ENCODE results near the gene NFX1. TPM values are rescaled to one million over a fixed set of nuclear protein-coding genes. Genes with fewer than 3 reads are reported as not detected.

NFX1 gene
- total and polyA plus RNA-seq, 8 donors: 11.3 to 46.9 (median 25.5) TPM

DNA sequence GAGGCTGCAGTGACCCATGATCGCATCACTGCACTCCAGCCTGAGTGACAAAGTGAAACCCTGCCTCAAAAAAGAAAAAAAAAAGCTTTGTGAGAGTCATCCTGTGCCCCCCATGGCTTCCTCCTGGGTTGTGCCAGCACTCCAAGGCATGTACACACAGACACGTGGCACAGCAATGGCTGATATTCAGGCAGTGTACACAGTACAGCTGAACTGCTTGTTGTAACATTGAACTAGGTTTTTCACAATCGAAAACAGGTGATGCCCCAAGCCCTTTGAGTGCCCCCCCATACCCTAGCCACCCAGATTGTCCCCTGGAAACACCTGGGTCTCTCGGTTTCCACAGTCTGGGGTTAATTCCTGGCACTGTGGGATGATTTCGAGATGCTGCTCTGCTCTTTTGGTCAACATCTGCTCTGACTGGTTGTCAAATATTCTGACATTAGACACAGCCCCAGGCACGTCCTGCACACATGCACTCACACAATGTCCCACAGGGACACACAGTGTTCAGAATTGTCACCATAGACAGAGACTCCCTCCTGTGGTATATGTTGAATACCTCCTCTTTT, 41.1 kb upstream of the NFX1 start:
- 58 to 80% (median 70%) methylated on average over 6 of the region's 6 CpGs for WGBS, 5 donors
- Histone ChIP-seq H3K4me1 (no peaks in the 10 kb centered on the region), H3K4me3 (no peak overlapping the region), H3K27ac (no peak overlapping the region), H3K27me3 (no peaks in the 10 kb centered on the region), H3K36me3 (peaks cover 24 to 64% (median 57%) of the 10 kb centered on the region in 4 donors), H3K9me3 (no peaks in the 10 kb centered on the region)
- DNase-seq: peak in 1 of 2 donors; percentile 20
- no peak for TF ChIP-seq POLR2A (IDR thresholded peaks at IDR 0.05)
- no peak for TF ChIP-seq EP300 (IDR thresholded peaks at IDR 0.05)
- no peak for TF ChIP-seq CTCF (IDR thresholded peaks at IDR 0.05)
- TF ChIP-seq POLR2AphosphoS5 (IDR thresholded peaks at IDR 0.05): no peak
- intact Hi-C loops (cut with DNase I; ENCODE audit: low total_unique reads): no loop called here

DNA sequence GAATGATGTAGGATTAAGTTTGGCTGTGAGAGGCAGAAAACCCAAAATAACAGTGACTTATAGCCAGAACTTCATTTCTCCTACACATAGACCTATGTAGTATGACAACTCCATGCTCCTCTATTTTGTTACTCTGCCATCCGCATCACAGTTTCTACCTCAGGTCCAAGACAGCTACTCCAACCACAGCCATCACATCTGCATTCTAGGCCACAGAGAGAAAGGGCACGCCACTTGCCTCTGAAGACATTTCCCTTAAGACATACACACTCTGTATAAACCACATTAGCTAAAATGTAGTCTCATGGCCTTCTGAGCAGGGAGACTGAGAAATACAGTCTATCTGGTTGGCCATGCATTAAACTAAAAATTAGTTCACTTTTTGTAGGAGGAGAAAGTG, 40.3 kb upstream of the NFX1 start:
- no peak overlapping the region for H3K4me3 ChIP-seq
- TF ChIP-seq POLR2A (IDR thresholded peaks at IDR 0.05) (no peak), POLR2AphosphoS5 (IDR thresholded peaks at IDR 0.05) (no peak), EP300 (IDR thresholded peaks at IDR 0.05) (no peak), CTCF (IDR thresholded peaks at IDR 0.05) (no peak)
- H3K27ac ChIP-seq: no peak overlapping the region
- no peaks in the 10 kb centered on the region for H3K27me3 ChIP-seq
- H3K36me3 ChIP-seq: peaks cover 32 to 72% (median 66%) of the 10 kb centered on the region in 4 donors
- no peak for DNase-seq
- intact Hi-C loops (cut with DNase I; ENCODE audit: low total_unique reads): no loop called here
- H3K9me3 ChIP-seq: no peaks in the 10 kb centered on the region
- no peaks in the 10 kb centered on the region for H3K4me1 ChIP-seq
- 93 to 100% (median 95%) methylated on average over 2 of the region's 2 CpGs for WGBS, 5 donors

- intact Hi-C loops (cut with DNase I; ENCODE audit: low total_unique reads): no loop called here
- peaks cover 37 to 77% (median 71%) of the 10 kb centered on the region in 4 donors for H3K36me3 ChIP-seq
- no peak overlapping the region for H3K27ac ChIP-seq
- no peak overlapping the region for H3K4me3 ChIP-seq
- DNase-seq: no peak
- 56 to 91% (median 85%) methylated on average over 1 of the region's 1 CpG for WGBS, 5 donors
- no peaks in the 10 kb centered on the region for H3K27me3 ChIP-seq
- no peaks in the 10 kb centered on the region for H3K9me3 ChIP-seq
- TF ChIP-seq CTCF (IDR thresholded peaks at IDR 0.05): no peak
- H3K4me1 ChIP-seq: no peaks in the 10 kb centered on the region
These were observed 39.8 kb upstream of the NFX1 start for GRCh38 chr9:33250458-33250995.

DNA sequence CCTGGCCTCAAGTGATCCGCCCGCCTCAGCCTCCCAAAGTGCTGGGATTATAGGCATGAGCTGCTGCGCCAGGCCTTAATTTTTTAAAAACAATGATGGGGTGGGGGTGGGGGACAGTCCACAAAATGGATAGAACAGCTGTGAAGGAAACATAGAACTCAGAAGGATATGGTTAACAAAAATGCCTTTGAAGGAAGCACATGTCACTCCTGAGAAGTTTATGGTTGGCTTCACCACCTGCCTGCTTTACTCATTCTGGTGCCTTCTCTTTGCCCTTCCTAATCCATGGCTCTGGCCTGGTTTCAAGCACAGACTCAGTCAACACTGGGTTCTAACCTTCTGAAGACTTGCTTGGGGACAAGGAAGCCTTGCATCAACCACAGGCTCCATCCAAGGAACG, 36.1 kb upstream of the NFX1 start:
- Histone ChIP-seq H3K27me3 (no peaks in the 10 kb centered on the region), H3K27ac (no peak overlapping the region), H3K36me3 (peaks cover 74 to 100% (median 96%) of the 10 kb centered on the region in 4 donors), H3K4me1 (no peaks in the 10 kb centered on the region), H3K9me3 (no peaks in the 10 kb centered on the region), H3K4me3 (no peak overlapping the region)
- TF ChIP-seq CTCF (IDR thresholded peaks at IDR 0.05) (no peak), POLR2A (IDR thresholded peaks at IDR 0.05) (no peak), POLR2AphosphoS5 (IDR thresholded peaks at IDR 0.05) (no peak), EP300 (IDR thresholded peaks at IDR 0.05) (no peak)
- no peak for DNase-seq
- intact Hi-C loops (cut with DNase I; ENCODE audit: low total_unique reads): no loop called here
- WGBS, 5 donors: 86 to 98% (median 94%) methylated on average over 4 of the region's 4 CpGs

All from stomach (tissue), 9 donors.